Activated CD8-positive, alpha-beta memory T cell treated with anti-CD3 and anti-CD28 coated beads, Interleukin-2, amount 50 U/mL, for 4 hours (primary cell): ENCODE measurements around the gene CSH2.

Experiments used
- DNase-seq: peaks from one replicate; pipeline ENCODE4 v3.0.0-alpha.2; 2020

Gene CSH2

GRCh38 chr17:63833741-63834373 lies 39.6 kb downstream of the CSH2 start:
- DNase-seq: no peak

GRCh38 chr17:63833026-63833740 lies 40.3 kb downstream of the CSH2 start:
- no peak for DNase-seq

GRCh38 chr17:63832455-63832854 lies 41.0 kb downstream of the CSH2 start:
- no peak for DNase-seq

GRCh38 chr17:63832014-63832413 lies 41.5 kb downstream of the CSH2 start:
- DNase-seq: no peak

GRCh38 chr17:63831505-63831904 lies 42.0 kb downstream of the CSH2 start:
- no peak for DNase-seq

GRCh38 chr17:63830904-63831491 lies 42.5 kb downstream of the CSH2 start:
- DNase-seq: no peak

- DNase-seq: no peak
These were observed 43.2 kb downstream of the CSH2 start for GRCh38 chr17:63830278-63830677.

GRCh38 chr17:63828936-63829335 lies 44.5 kb downstream of the CSH2 start:
- no peak for DNase-seq

GRCh38 chr17:63827801-63828221 lies 45.7 kb downstream of the CSH2 start:
- no peak for DNase-seq

- peak; percentile 92 for DNase-seq
These were observed 46.3 kb downstream of the CSH2 start, which contains the start of the genes FTSJ3 and PSMC5 for GRCh38 chr17:63827002-63827800. TSS of gene FTSJ3 (minus strand) at chr17:63827663. CDS start at chr17:63826902, 761 bp downstream. TSS of gene PSMC5 (plus strand) at chr17:63827431. CDS start at chr17:63827491, 60 bp downstream.

- no peak for DNase-seq
These were observed 46.9 kb downstream of the CSH2 start for GRCh38 chr17:63826468-63827001.

- no peak for DNase-seq
These were observed 49.1 kb downstream of the CSH2 start for GRCh38 chr17:63824362-63824761.

- DNase-seq: no peak
These were observed 49.7 kb downstream of the CSH2 start for GRCh38 chr17:63823659-63824331.

- DNase-seq: no peak
These were observed 50.9 kb downstream of the CSH2 start for GRCh38 chr17:63822537-63822936.
